HS-5 (cell line): Measurements from ENCODE around the gene MAPK12.

Experiments used
- DNase-seq: peaks from one replicate; pipeline ENCODE4 v3.0.0-alpha.2; 2012; ENCODE audit warnings: low read depth

The MAPK12 gene

DNA sequence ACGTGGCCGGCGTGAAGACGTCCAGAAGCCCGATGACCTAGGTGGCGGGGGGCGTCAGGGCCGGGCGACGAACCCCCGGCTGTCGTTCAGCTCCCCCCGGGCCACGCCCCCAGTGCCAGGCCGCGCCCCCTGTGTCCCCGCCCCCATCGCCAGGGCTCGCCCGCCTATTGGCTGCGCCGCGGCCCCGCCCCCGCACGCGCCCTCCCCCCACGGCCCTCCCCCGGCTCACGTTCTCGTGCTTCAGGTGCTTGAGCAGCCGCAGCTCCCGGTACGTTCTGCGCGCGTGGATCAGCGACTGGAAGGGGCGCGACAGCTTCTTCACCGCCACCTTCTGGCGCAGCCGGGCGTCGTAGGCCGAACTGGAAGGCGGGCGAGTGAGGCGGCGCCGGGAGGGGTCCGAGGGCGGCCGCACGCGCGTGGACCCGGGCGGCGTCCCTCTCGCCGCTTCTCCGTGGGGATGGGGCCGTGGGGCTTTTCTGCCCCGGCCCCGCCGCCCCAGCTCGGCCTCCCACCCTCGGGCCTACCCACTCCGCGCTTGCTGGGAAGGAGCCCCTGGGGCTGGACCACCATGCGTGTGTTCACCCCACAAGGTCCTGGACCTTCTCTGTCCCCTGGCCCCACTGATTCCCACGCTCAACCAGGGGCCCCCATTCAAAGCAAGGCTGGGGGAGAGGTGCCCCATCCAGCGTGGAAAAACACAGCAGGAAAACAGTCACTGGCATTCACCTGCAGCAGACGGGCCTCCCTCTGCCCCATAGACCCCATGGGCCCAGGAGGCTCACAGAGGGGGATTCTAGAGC is 6.3 kb upstream of the MAPK12 start:
- no peak for DNase-seq

GRCh38 chr22:50266994-50267393 is 5.5 kb upstream of the MAPK12 start:
- DNase-seq, result no peak

DNA sequence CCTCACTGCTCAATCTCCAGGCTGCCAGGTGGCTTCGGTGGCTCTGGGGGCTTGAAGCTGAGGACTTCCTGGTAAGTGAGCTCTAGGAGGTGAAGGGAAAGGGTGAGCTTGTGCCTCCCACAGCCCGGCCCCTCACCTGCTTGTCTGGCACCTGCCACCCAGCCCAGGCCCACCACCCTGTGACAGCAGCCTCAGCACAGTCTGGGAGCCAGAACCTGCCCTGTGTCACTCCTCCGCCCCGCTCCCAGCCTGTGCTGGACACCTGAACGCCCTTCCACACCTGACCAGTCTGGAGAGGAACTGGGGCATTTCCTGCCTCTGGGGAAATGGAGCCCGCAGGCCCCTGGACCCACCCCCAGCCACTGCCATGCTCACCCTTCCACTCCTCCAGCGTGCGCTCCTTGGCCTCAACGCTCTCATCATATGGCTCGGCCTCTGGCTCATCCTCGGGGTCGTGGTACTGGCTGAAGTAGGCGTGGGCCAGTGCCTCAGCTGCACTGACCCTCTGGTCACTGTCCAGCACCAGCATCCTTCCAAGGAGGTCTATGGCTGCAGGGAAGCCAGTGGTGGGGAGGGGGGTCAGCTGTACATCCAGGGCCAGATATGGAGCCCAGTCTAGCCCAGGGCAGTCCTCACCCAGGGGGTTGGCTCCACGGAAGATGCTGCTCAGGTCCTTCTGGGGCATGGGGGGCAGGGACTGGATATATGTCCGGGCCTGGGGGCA is 3.6 kb upstream of the MAPK12 start:
- DNase-seq, result no peak

DNA sequence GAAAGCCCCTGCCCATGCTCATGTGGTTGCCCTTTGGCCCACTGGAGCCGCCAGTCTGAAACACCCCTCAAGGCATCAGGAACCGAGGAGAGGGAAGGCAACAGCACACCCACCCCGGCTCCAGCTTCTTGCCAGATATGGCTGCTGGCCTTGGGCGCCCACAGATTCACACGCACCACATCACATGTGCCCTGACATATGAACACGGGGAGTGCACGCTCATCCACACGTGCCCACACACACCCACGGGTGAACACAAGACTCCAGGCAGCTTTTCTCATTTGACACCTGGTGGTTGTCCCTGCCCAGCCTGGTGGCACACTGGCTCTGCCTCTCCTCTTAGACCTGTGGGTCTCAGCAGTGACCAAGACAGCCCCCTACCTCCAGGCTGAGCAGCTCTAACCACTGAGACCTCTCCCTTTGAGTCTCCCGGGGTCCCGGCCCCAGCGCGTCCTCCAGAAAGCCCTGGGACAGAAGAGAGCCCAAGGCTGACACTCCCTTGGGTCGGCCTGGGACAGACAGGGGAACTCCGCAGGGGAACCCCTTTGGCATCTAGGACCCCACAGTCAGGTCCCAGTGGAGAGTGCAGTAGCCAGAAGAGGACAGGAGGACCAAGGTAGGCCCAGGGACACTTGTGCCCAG is 2.7 kb upstream of the MAPK12 start:
- no peak for DNase-seq

GRCh38 chr22:50262973-50263617 is 1.6 kb upstream of the MAPK12 start:
- DNase-seq, result no peak

DNA sequence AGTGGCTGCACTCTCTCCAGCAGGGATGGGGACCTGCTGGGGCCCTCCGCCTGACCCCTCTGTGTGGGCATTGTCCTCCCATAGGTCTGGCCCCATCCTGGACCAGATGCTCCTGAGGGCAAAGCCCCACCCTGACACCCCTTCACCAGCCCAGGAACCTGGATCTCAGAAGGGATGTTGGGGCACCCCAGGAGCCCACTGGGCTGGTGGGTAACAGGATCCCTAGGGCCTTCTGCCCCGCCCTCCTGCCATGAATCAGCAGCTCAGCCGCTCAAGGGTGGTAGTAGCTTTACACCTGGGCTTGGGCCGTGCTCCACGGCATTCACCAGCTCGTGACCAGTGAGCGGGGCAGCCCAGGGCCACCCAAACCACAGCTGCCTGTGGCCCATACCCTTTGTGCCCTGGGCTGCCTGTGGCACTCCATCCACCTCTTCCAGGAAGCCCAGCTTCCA is 1.0 kb upstream of the MAPK12 start:
- DNase-seq, result no peak

GRCh38 chr22:50260801-50261614 is 475 bp downstream of the MAPK12 start:
- DNase-seq, result no peak

- DNase-seq, result no peak
Observed at GRCh38 chr22:50260434-50260800, 1.1 kb downstream of the MAPK12 start.

GRCh38 chr22:50259302-50259701 is 2.2 kb downstream of the MAPK12 start:
- DNase-seq, result no peak

DNA sequence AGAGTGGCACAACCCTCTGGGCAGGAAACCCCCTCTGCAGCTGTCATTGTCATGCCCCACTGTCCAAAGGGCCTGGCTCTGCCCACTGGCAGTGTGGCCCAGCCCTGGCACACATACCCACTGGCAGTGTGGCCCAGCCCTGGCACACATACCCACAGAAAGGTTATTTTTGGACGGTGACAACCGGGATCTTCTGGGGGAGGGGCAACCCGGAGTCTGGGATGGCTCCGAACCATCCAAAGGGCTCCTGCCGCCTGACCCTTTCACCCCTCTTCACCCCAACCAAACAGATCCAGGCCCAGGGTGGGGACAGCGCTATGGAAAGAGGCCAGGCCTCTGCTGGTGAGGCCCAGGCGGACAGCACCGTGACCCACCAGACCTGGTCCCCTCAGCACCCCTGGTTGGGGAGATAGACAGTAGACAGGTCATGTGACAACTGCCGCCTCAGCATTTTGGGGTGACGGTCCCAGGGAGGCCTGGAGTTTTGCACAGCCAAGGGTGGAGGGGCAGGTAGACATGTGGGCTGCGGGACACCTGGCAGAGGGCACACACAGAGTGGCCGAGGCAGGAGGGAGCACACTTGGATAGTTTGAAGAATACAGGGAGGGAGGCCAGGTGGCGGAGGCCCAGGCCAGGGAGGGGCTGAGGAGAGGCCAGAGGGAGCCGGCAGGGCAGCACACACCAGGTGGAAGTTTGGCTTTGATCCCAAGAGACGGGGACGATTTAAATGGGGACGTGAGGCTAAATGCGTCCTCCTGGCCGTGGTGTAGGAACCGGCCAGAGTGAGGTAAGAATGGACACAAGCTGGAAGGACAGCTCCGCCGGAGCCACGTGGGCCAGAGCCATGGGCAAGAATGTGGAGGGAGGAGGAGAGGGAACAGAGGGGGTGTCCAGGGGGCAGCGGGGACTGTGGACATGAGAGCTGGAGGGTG is 2.9 kb downstream of the MAPK12 start:
- no peak for DNase-seq

DNA sequence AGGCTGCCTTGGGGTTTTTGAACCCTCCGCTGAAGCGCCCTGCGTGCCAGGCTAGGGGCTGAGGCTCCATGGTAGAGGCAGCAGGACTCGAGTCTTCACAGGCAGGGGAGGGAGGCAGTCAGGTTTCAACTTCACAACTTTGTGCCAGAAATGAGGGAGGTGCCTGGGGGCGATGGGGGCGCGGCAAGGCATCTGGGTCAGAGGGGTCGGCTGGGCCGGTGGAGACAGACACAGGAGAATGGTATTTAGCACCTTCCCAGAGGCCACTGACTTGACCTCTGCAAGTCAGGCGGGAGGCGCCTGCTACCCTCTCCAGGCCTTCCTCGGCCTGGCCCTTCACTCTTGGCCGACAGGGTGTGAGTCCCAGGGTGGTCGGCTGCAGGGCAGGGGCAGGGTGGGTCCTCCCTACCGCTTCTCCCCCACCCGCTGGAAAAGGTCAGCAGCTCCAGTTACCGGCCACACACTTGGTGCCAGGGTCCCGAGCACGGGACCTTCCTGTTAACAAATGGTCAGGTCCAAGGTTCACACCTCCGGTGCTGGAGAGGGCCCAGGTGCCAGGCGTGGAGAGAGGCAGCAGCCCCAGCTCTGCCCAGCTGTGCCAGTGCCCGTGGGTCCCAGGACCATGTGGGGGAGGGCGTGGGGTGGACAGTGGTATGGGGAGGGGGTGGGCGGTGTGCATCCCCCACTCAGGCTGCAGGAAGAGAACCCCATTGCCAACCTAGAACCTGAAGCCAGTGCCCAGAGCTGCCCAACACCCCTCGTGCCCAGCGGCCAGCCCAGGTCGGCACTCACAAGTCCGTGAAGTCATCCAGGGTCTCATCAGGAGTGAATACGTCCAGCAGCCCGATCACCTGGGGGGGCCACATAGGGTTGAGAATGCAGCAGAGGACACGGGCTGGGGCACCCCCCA is 3.8 kb downstream of the MAPK12 start:
- no peak for DNase-seq

DNA sequence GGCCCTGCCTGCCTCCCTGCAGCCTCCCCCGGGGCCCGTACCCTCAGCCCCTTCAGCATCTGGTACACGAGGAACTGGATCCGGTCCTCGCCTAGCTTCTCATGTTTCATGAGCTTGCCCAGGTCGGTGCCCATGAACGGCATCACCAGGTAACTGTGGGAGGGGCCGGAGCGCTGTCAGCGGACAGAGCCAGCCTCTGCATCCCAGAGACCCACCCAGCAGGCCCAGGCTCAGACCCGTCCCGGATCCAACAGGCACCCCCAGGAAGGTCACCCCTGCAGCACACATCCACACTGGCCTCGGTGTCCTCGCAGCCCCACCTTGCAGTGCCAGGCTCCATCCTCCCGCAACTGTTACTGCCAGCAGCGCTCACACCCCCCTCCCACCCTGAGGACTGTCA is 4.4 kb downstream of the MAPK12 start:
- no peak for DNase-seq

- no peak for DNase-seq
Observed at GRCh38 chr22:50256258-50256862, 5.1 kb downstream of the MAPK12 start.

GRCh38 chr22:50255607-50256006 is 5.9 kb downstream of the MAPK12 start:
- DNase-seq, result no peak

GRCh38 chr22:50255099-50255498 is 6.4 kb downstream of the MAPK12 start:
- no peak for DNase-seq

DNA sequence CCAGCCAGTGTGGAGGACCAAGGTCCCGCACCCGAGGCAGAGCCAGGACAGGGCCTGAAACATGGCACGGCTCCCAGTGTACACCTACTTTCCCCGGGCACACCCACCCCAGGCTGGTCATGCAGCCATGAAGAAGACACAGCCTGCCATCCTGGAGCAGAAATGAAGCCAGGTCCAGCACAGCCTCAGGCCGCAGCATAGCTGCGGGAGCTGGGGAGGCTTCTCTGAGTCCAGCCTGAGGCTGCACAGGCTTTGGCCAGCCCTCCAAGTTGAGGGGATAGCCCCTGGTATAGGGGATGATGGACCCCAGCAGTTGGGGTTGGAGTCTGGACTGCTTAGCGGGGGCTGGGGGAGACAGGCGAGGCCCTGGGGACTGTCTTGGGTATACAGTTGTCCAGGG is 7.5 kb downstream of the MAPK12 start:
- DNase-seq, result no peak

GRCh38 chr22:50253046-50253915 is 8.2 kb downstream of the MAPK12 start:
- no peak for DNase-seq
